Measurements from ENCODE around the gene GEMIN7.

GEMIN7 gene

GRCh38 chr19:45079063-45079910 is at the start of gene GEMIN7:
GEMIN7 (plus strand) TSS chr19:45079260; CDS start chr19:45090115, 10,855 bp downstream.
- in situ Hi-C loops (cut with MboI; ENCODE audit: low sequenced_read_pairs), result no loop called here

- in situ Hi-C loops (cut with MboI; ENCODE audit: low sequenced_read_pairs), result no loop called here
These were observed 48.2 kb upstream of the GEMIN7 start for GRCh38 chr19:45030825-45031224.

GRCh38 chr19:45032421-45032820 is 46.6 kb upstream of the GEMIN7 start:
- in situ Hi-C loops (cut with MboI; ENCODE audit: low sequenced_read_pairs), result no loop called here

GRCh38 chr19:45035755-45036154 is 43.3 kb upstream of the GEMIN7 start:
- in situ Hi-C loops (cut with MboI; ENCODE audit: low sequenced_read_pairs), result no loop called here

- in situ Hi-C loops (cut with MboI; ENCODE audit: low sequenced_read_pairs), result no loop called here
These were observed 41.5 kb upstream of the GEMIN7 start for GRCh38 chr19:45037393-45038169.

- in situ Hi-C loops (cut with MboI; ENCODE audit: low sequenced_read_pairs), result no loop called here
These were observed 39.8 kb upstream of the GEMIN7 start, which contains the start of gene CLASRP for GRCh38 chr19:45038931-45039893. CLASRP (plus strand) TSS chr19:45039045; CDS start chr19:45040213, 1,168 bp downstream.

GRCh38 chr19:45040059-45040771 is 38.8 kb upstream of the GEMIN7 start:
- in situ Hi-C loops (cut with MboI; ENCODE audit: low sequenced_read_pairs), result no loop called here

- in situ Hi-C loops (cut with MboI; ENCODE audit: low sequenced_read_pairs), result no loop called here
These were observed 37.9 kb upstream of the GEMIN7 start for GRCh38 chr19:45041125-45041524.

GRCh38 chr19:45045671-45046353 is 33.2 kb upstream of the GEMIN7 start:
- in situ Hi-C loops (cut with MboI; ENCODE audit: low sequenced_read_pairs), result no loop called here

- in situ Hi-C loops (cut with MboI; ENCODE audit: low sequenced_read_pairs), result no loop called here
These were observed 32.7 kb upstream of the GEMIN7 start for GRCh38 chr19:45046355-45046754.

GRCh38 chr19:45047188-45047797 is 31.8 kb upstream of the GEMIN7 start:
- in situ Hi-C loops (cut with MboI; ENCODE audit: low sequenced_read_pairs), result no loop called here

GRCh38 chr19:45049073-45049736 is 29.9 kb upstream of the GEMIN7 start:
- in situ Hi-C loops (cut with MboI; ENCODE audit: low sequenced_read_pairs), result no loop called here

GRCh38 chr19:45050036-45050435 is 29.0 kb upstream of the GEMIN7 start:
- in situ Hi-C loops (cut with MboI; ENCODE audit: low sequenced_read_pairs), result no loop called here

- in situ Hi-C loops (cut with MboI; ENCODE audit: low sequenced_read_pairs), result no loop called here
These were observed 27.0 kb upstream of the GEMIN7 start for GRCh38 chr19:45051929-45052579.

GRCh38 chr19:45056831-45057230 is 22.2 kb upstream of the GEMIN7 start:
- in situ Hi-C loops (cut with MboI; ENCODE audit: low sequenced_read_pairs), result no loop called here

- in situ Hi-C loops (cut with MboI; ENCODE audit: low sequenced_read_pairs), result no loop called here
These were observed 21.6 kb upstream of the GEMIN7 start for GRCh38 chr19:45057444-45057843.

- in situ Hi-C loops (cut with MboI; ENCODE audit: low sequenced_read_pairs), result no loop called here
These were observed 20.4 kb upstream of the GEMIN7 start for GRCh38 chr19:45058622-45059159.
